Measurements from ENCODE around the gene BRD8.

DNA sequence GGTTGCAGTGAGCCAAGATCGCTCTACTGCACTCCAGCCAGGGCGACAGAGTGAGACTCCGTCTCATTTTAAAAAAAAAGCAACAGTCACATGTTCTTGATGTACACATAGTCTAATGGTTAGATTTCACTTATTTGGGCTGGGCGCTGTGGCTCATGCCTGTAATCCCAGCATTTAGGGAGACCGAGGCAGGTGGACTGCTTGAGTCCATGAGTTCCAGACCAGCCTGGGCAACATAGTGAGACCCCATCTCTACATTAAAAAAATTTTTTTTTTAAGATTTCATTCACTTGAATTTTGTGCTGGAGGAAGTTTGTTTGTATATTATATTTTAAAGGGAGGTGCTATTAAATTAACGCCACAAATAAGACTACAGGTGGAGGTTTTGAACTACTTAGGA is 72.7 kb downstream of the BRD8 start:
- no peak for TF ChIP-seq GATA3 (IDR thresholded peaks at IDR 0.05; ENCODE audit: low read depth, low read length)
- no peak for TF ChIP-seq GATA2 (IDR thresholded peaks at IDR 0.05; ENCODE audit: low read depth, low read length)

Data from SH-SY5Y (cell line).